ENCODE results near the gene IFNA16. TPM values are rescaled to one million over a fixed set of nuclear protein-coding genes. Genes with fewer than 3 reads are reported as not detected.
"Not testable (repeated sequence)": the region's sequence is repeated elsewhere in the genome, so short reads cannot be mapped to it uniquely, and the experiment has no call there.

The IFNA16 gene
- total and polyA plus RNA-seq, 8 donors, result not detected

- 83 to 98% (median 85%) methylated on average over 2 of the region's 2 CpGs for WGBS, 5 donors
- no peaks in the 10 kb centered on the region for H3K27me3 ChIP-seq
- H3K36me3 ChIP-seq, result no peaks in the 10 kb centered on the region
- no peaks in the 10 kb centered on the region for H3K9me3 ChIP-seq
- no peaks in the 10 kb centered on the region for H3K4me1 ChIP-seq
- TF ChIP-seq POLR2AphosphoS5 (IDR thresholded peaks at IDR 0.05) (no peak), CTCF (IDR thresholded peaks at IDR 0.05) (no peak), POLR2A (IDR thresholded peaks at IDR 0.05) (no peak), EP300 (IDR thresholded peaks at IDR 0.05) (no peak)
- no peak overlapping the region for H3K4me3 ChIP-seq
- intact Hi-C loops (cut with DNase I; ENCODE audit: low total_unique reads), result no loop called here
- DNase-seq, result no peak
- H3K27ac ChIP-seq, result no peak overlapping the region
Measured at GRCh38 chr9:21174671-21175070, 42.4 kb downstream of the IFNA16 start.

DNA sequence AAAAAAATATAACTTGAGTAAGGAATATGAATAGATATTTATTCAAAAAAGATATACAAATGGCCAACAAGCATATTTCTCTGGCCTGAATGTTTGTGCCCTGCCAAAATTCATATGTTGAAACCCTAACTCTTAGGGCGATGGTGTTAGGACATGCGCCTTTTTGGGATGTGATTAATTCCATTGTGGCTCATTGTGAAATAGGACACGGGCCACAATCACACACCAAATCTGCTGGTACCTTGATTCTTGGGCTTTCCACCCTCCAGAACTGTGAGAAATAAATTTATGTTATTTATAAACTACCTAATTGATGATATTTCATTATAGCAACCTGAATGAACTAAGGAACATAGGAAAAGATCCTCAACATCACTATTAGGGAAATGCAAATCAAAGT lies 45.0 kb downstream of the IFNA16 start:
- DNase-seq, result no peak
- TF ChIP-seq POLR2A (IDR thresholded peaks at IDR 0.05), result no peak
- no peak for TF ChIP-seq CTCF (IDR thresholded peaks at IDR 0.05)
- TF ChIP-seq EP300 (IDR thresholded peaks at IDR 0.05), result no peak
- no peak for TF ChIP-seq POLR2AphosphoS5 (IDR thresholded peaks at IDR 0.05)
- intact Hi-C loops (cut with DNase I; ENCODE audit: low total_unique reads), result no loop called here
- H3K4me3 ChIP-seq, result no peak overlapping the region
- H3K27me3 ChIP-seq, result no peaks in the 10 kb centered on the region
- H3K9me3 ChIP-seq, result no peaks in the 10 kb centered on the region
- no peaks in the 10 kb centered on the region for H3K36me3 ChIP-seq
- WGBS, 5 donors, result 79 to 89% (median 84%) methylated on average over 3 of the region's 3 CpGs
- H3K27ac ChIP-seq, result no peak overlapping the region
- no peaks in the 10 kb centered on the region for H3K4me1 ChIP-seq

GRCh38 chr9:21171351-21171750 lies 45.8 kb downstream of the IFNA16 start:
- no peak overlapping the region for H3K4me3 ChIP-seq
- no peak for DNase-seq
- TF ChIP-seq POLR2AphosphoS5 (IDR thresholded peaks at IDR 0.05) (no peak), EP300 (IDR thresholded peaks at IDR 0.05) (no peak), POLR2A (IDR thresholded peaks at IDR 0.05) (no peak), CTCF (IDR thresholded peaks at IDR 0.05) (no peak)
- no peak overlapping the region for H3K27ac ChIP-seq
- no peaks in the 10 kb centered on the region for H3K27me3 ChIP-seq
- intact Hi-C loops (cut with DNase I; ENCODE audit: low total_unique reads), result no loop called here
- WGBS, 5 donors, result 74 to 92% (median 83%) methylated on average over 1 of the region's 1 CpG
- no peaks in the 10 kb centered on the region for H3K36me3 ChIP-seq
- no peaks in the 10 kb centered on the region for H3K9me3 ChIP-seq
- H3K4me1 ChIP-seq, result no peaks in the 10 kb centered on the region

GRCh38 chr9:21166560-21166959 lies 50.6 kb downstream of the IFNA16 start, which contains the start of gene IFNA21:
IFNA21 (minus strand) TSS chr9:21166660; CDS start chr9:21166612, 48 bp downstream.
- WGBS, 5 donors, result 75 to 87% (median 82%) methylated on average over 2 of the region's 2 CpGs
- intact Hi-C loops (cut with DNase I; ENCODE audit: low total_unique reads); H3K27ac ChIP-seq; H3K27me3 ChIP-seq; H3K4me3 ChIP-seq; H3K9me3 ChIP-seq; DNase-seq; H3K4me1 ChIP-seq; H3K36me3 ChIP-seq: not testable (repeated sequence)

Other genes starting within 250 kb of the IFNA16 start
- gene HACD4, start 185.7 kb downstream of the IFNA16 start, total RNA-seq, result 10 to 100 TPM in 2 of 5 donors, 1 to 10 TPM in 2, under 1 TPM in 1; 0.29 to 12.1 (median 5.9) TPM
- gene HACD4, start 185.7 kb downstream of the IFNA16 start, polyA plus RNA-seq, result 1 to 10 TPM; 1.6 to 4.1 (median 1.8) TPM
- gene IFNB1, start 139.4 kb downstream of the IFNA16 start, total RNA-seq, result not detected
- gene IFNB1, start 139.4 kb downstream of the IFNA16 start, polyA plus RNA-seq, result not detected
- gene IFNW1, start 75.5 kb downstream of the IFNA16 start, total RNA-seq, result not detected
- not detected for gene IFNW1, start 75.5 kb downstream of the IFNA16 start, polyA plus RNA-seq
- gene IFNA21, start 50.7 kb downstream of the IFNA16 start, total RNA-seq, result not detected
- not detected for gene IFNA21, start 50.7 kb downstream of the IFNA16 start, polyA plus RNA-seq
- not detected for gene IFNA4, start 29.7 kb downstream of the IFNA16 start, total RNA-seq
- not detected for gene IFNA4, start 29.7 kb downstream of the IFNA16 start, polyA plus RNA-seq
- gene IFNA7, start 15.1 kb downstream of the IFNA16 start, total RNA-seq, result not detected
- not detected for gene IFNA7, start 15.1 kb downstream of the IFNA16 start, polyA plus RNA-seq
- not detected for gene IFNA10, start 10.2 kb downstream of the IFNA16 start, total RNA-seq
- not detected for gene IFNA10, start 10.2 kb downstream of the IFNA16 start, polyA plus RNA-seq
- not detected for gene IFNA17, start 10.9 kb upstream of the IFNA16 start, total RNA-seq
- gene IFNA17, start 10.9 kb upstream of the IFNA16 start, polyA plus RNA-seq, result not detected
- gene IFNA14, start 22.7 kb upstream of the IFNA16 start, total RNA-seq, result not detected
- not detected for gene IFNA14, start 22.7 kb upstream of the IFNA16 start, polyA plus RNA-seq
- 1 to 10 TPM in 1 of 5 donors, under 1 TPM in 1, not detected in 3; 0.92 to 1.6 TPM for gene IFNA5, start 88.0 kb upstream of the IFNA16 start, total RNA-seq
- gene IFNA5, start 88.0 kb upstream of the IFNA16 start, polyA plus RNA-seq, result not detected
- 10 to 100 TPM in 4 of 5 donors, 1 to 10 TPM in 1; 4.1 to 35.7 (median 14.5) TPM for gene KLHL9, start 118.1 kb upstream of the IFNA16 start, total RNA-seq
- 1 to 10 TPM; 5.4 to 6.3 (median 6.0) TPM for gene KLHL9, start 118.1 kb upstream of the IFNA16 start, polyA plus RNA-seq
- not detected for gene IFNA6, start 133.6 kb upstream of the IFNA16 start, total RNA-seq
- gene IFNA6, start 133.6 kb upstream of the IFNA16 start, polyA plus RNA-seq, result not detected
- gene IFNA13, start 150.7 kb upstream of the IFNA16 start, total RNA-seq, result not detected
- gene IFNA13, start 150.7 kb upstream of the IFNA16 start, polyA plus RNA-seq, result not detected
- not detected for gene IFNA2, start 168.1 kb upstream of the IFNA16 start, total RNA-seq
- gene IFNA2, start 168.1 kb upstream of the IFNA16 start, polyA plus RNA-seq, result not detected
- gene IFNA8, start 191.8 kb upstream of the IFNA16 start, total RNA-seq, result not detected
- gene IFNA8, start 191.8 kb upstream of the IFNA16 start, polyA plus RNA-seq, result not detected
- not detected for gene IFNA1, start 223.1 kb upstream of the IFNA16 start, total RNA-seq
- not detected for gene IFNA1, start 223.1 kb upstream of the IFNA16 start, polyA plus RNA-seq